ENCODE results near the gene MDFIC2.

DNA sequence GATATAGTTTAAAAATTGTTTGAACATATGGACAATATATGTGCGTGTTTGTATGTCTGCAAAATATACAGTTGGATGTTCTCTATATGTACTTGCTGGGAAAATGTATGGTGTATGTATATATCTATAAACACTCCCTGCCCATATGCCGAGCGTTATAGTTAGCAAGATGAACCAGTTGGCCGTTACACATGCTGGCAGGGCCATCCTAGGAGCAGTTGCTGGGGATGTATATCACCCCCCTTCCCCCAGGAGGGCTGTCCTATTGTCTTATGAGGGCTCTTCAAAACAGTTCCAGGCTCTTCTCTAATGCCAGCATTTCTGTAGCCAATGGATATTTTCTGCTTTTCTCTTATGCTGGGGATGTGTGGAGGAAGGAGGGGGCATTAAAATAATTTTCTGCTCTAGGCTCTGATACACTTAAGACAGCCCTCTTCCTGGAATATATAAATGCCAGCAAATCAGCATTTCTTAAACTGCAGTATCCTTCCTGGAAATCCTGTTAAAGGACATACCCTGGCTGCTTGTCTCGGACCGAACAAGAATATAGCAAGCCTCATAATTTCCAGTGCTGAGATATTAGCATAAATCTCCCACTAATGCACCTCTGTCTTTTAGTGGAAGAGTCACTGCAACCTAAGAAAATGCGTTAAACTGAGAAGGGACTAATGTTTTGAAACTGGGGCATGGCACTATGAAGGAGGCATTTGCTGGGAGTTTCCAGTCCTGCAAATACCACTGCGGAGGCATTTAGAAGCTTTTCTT is 134.4 kb downstream of the MDFIC2 start:
- TF ChIP-seq, protein P1, sequence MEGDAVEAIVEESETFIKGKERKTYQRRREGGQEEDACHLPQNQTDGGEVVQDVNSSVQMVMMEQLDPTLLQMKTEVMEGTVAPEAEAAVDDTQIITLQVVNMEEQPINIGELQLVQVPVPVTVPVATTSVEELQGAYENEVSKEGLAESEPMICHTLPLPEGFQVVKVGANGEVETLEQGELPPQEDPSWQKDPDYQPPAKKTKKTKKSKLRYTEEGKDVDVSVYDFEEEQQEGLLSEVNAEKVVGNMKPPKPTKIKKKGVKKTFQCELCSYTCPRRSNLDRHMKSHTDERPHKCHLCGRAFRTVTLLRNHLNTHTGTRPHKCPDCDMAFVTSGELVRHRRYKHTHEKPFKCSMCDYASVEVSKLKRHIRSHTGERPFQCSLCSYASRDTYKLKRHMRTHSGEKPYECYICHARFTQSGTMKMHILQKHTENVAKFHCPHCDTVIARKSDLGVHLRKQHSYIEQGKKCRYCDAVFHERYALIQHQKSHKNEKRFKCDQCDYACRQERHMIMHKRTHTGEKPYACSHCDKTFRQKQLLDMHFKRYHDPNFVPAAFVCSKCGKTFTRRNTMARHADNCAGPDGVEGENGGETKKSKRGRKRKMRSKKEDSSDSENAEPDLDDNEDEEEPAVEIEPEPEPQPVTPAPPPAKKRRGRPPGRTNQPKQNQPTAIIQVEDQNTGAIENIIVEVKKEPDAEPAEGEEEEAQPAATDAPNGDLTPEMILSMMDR (IDR thresholded peaks at IDR 0.05), result no peak
- no peak for TF ChIP-seq POLR2A (IDR thresholded peaks at IDR 0.05)
- TF ChIP-seq POLR2AphosphoS5 (IDR thresholded peaks at IDR 0.05), result no peak
- TF ChIP-seq EP300 (IDR thresholded peaks at IDR 0.05), result no peak

Measured in suprapubic skin (tissue), 4 donors.